HepG2 (cell line): ENCODE results near the gene DCAKD. TPM values are rescaled to one million over a fixed set of nuclear protein-coding genes. Genes with fewer than 3 reads are reported as not detected.
A peak's percentile ranks its signal among the peaks of the same experiment; 100 is the strongest.

ENCODE experiments used
- ARNT2 ChIP-seq: sonication (generic); formaldehyde crosslinking; IDR thresholded peaks from 2 replicates; pipeline ENCODE4 v1.8.0; 2022; ENCODE audit warnings: mild to moderate bottlenecking, low read depth, missing genetic modification reagents, moderate library complexity
- ATF7 ChIP-seq, 2 experiments: fragments of 450-650 bp in 1 of 2; sonication (generic) in 1 of 2; formaldehyde crosslinking in 1 of 2; IDR thresholded peaks; 2 replicates each; pipeline versions ENCODE4 v1.4.0 to v1.6.1; 2016 to 2020; ENCODE audit warnings: antibody characterized with exemption in 1 of 2, mild to moderate bottlenecking in 1 of 2, missing genetic modification reagents in 1 of 2
- CCDC6 ChIP-seq: sonication (generic); formaldehyde crosslinking; IDR thresholded peaks from 2 replicates; pipeline ENCODE4 v1.8.1; 2022; ENCODE audit warnings: mild to moderate bottlenecking, missing genetic modification reagents, moderate library complexity
- MBD4 ChIP-seq: IDR thresholded peaks from 2 replicates; pipeline ENCODE4 v1.6.1; 2012; ENCODE audit warnings: low read length, inconsistent platforms, borderline replicate concordance
- MXD3 ChIP-seq: IDR thresholded peaks from 2 replicates; pipeline ENCODE4 v1.6.1; 2016; ENCODE audit warnings: mild to moderate bottlenecking, missing biosample characterization, missing genetic modification reagents
- PITX1 ChIP-seq: sonication (generic); formaldehyde crosslinking; IDR thresholded peaks from 2 replicates; pipeline ENCODE4 v1.5.1; 2020; ENCODE audit warnings: mild to moderate bottlenecking, missing genetic modification reagents
- PPARG ChIP-seq: conservative IDR thresholded peaks from 2 replicates; pipeline ENCODE4 v1.6.1; 2016; ENCODE audit warnings: missing biosample characterization, missing genetic modification reagents
- XRCC5 ChIP-seq: fragments of 200-400 bp; formaldehyde crosslinking; optimal IDR thresholded peaks from 2 replicates; pipeline ENCODE3; 2017; ENCODE audit warnings: mild to moderate bottlenecking, low read length
- ZFP36 ChIP-seq: fragments of 150-350 bp; IDR thresholded peaks from 2 replicates; pipeline ENCODE4 v1.6.1; 2018; ENCODE audit warnings: borderline replicate concordance, low read length, low read depth; ENCODE audit not compliant: partially characterized antibody
- ZMAT3 ChIP-seq: sonication (generic); formaldehyde crosslinking; conservative IDR thresholded peaks from 2 replicates; pipeline ENCODE4 v1.7.0; 2021; ENCODE audit warnings: missing genetic modification reagents
- ZNF225 ChIP-seq: sonication (generic); formaldehyde crosslinking; IDR thresholded peaks from 2 replicates; pipeline ENCODE4 v1.4.0; 2020; ENCODE audit warnings: mild to moderate bottlenecking, missing genetic modification reagents
- ZNF343 ChIP-seq: sonication (generic); formaldehyde crosslinking; IDR thresholded peaks from 2 replicates; pipeline ENCODE4 v1.4.0; 2020; ENCODE audit warnings: mild to moderate bottlenecking, missing genetic modification reagents
- ZNF414 ChIP-seq: sonication (generic); formaldehyde crosslinking; IDR thresholded peaks from 2 replicates; pipeline ENCODE4 v1.5.0; 2020; ENCODE audit warnings: missing genetic modification reagents
- ZNF513 ChIP-seq: sonication (generic); formaldehyde crosslinking; conservative IDR thresholded peaks from 2 replicates; pipeline ENCODE4 v1.5.0; 2020; ENCODE audit warnings: missing genetic modification reagents
- ZNF660 ChIP-seq: sonication (generic); formaldehyde crosslinking; IDR thresholded peaks from 2 replicates; pipeline ENCODE4 v1.5.1; 2020; ENCODE audit warnings: mild to moderate bottlenecking, low read depth, missing genetic modification reagents, borderline replicate concordance
- ZNF749 ChIP-seq: sonication (generic); formaldehyde crosslinking; IDR thresholded peaks from 2 replicates; pipeline ENCODE4 v1.8.0; 2022; ENCODE audit warnings: mild to moderate bottlenecking, missing genetic modification reagents, moderate library complexity, borderline replicate concordance
- polyA plus RNA-seq, 8 experiments: library from polyadenylated mRNA; depleted of rRNA in 3 of 8; stranded (reverse) in 7 of 8; unstranded in 1 of 8; fragments of >200 nt; fragmentation: Illumina TruSeq in 4 of 8; extraction: Trizol in 4 of 8; gene quantifications; 2 replicates each; pipeline versions ENCODE4 v1.2.1 to v1.2.3, GENCODE V29; 2011 to 2016; ENCODE audit warnings: low read depth in 4 of 8, missing spikeins in 1 of 8, mixed read lengths in 1 of 8; ENCODE audit not compliant: insufficient read depth in 1 of 8
- total RNA-seq, 5 experiments: library from RNA; depleted of rRNA; stranded (reverse); fragments of >200 nt; fragmentation: Illumina TruSeq; extraction: Trizol; gene quantifications; 2 replicates each; pipeline ENCODE4 v1.2.3, GENCODE V29; 2016; ENCODE audit warnings: low read depth in 1 of 5
- TF ChIP-seq, protein P1 (sequence below): sonication (generic); formaldehyde crosslinking; IDR thresholded peaks from 2 replicates; pipeline ENCODE4 v1.5.0; 2020; ENCODE audit warnings: missing genetic modification reagents, mild to moderate bottlenecking, borderline replicate concordance
- TF ChIP-seq, protein P2 (sequence below): sonication (generic); formaldehyde crosslinking; IDR thresholded peaks from 2 replicates; pipeline ENCODE4 v1.5.0; 2020; ENCODE audit warnings: mild to moderate bottlenecking, low read depth, missing genetic modification reagents, borderline replicate concordance
- TF ChIP-seq, protein P3 (sequence below): sonication (generic); formaldehyde crosslinking; IDR thresholded peaks from 2 replicates; pipeline ENCODE4 v1.9.0; 2021; ENCODE audit warnings: missing genetic modification reagents, borderline replicate concordance

DCAKD gene
- total and polyA plus RNA-seq, 2 of the 13 experiments (the other 11 are each of a cell fraction or from before 2014, with no cell fraction given): 25.9 to 29.2 TPM

- TF ChIP-seq, protein P1, sequence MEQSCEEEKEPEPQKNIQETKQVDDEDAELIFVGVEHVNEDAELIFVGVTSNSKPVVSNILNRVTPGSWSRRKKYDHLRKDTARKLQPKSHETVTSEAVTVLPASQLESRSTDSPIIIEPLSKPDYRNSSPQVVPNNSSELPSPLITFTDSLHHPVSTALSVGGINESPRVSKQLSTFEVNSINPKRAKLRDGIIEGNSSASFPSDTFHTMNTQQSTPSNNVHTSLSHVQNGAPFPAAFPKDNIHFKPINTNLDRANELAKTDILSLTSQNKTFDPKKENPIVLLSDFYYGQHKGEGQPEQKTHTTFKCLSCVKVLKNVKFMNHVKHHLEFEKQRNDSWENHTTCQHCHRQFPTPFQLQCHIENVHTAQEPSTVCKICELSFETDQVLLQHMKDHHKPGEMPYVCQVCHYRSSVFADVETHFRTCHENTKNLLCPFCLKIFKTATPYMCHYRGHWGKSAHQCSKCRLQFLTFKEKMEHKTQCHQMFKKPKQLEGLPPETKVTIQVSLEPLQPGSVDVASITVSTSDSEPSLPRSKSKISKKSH (CRISPR knock-in tag): peak; percentile 73; the same call in 1 of the 2 replicates
- peak; percentile 94 for TF ChIP-seq PITX1
- TF ChIP-seq ZNF513: peak; percentile 87; the same call in 1 of the 2 replicates
- TF ChIP-seq, protein P2, sequence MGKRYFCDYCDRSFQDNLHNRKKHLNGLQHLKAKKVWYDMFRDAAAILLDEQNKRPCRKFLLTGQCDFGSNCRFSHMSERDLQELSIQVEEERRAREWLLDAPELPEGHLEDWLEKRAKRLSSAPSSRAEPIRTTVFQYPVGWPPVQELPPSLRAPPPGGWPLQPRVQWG (CRISPR knock-in tag): no peak
- TF ChIP-seq ZNF343 (CRISPR knock-in tag): peak; percentile 67; the same call in 1 of the 2 replicates
- TF ChIP-seq ZNF225 (CRISPR knock-in tag): peak; percentile 72; the same call in 1 of the 2 replicates
- TF ChIP-seq ZFP36: no peak
- no peak for TF ChIP-seq ATF7 (IDR thresholded peaks at IDR 0.05)
- 0 out of 2 replicates have a peak, but pooled peaks have one; percentile 50 for TF ChIP-seq ATF7 (CRISPR knock-in tag; IDR thresholded peaks at IDR 0.05)
- peak; percentile 69 for TF ChIP-seq MXD3 (CRISPR knock-in tag)
- no peak for TF ChIP-seq ZNF660 (CRISPR knock-in tag)
- TF ChIP-seq, protein P3, sequence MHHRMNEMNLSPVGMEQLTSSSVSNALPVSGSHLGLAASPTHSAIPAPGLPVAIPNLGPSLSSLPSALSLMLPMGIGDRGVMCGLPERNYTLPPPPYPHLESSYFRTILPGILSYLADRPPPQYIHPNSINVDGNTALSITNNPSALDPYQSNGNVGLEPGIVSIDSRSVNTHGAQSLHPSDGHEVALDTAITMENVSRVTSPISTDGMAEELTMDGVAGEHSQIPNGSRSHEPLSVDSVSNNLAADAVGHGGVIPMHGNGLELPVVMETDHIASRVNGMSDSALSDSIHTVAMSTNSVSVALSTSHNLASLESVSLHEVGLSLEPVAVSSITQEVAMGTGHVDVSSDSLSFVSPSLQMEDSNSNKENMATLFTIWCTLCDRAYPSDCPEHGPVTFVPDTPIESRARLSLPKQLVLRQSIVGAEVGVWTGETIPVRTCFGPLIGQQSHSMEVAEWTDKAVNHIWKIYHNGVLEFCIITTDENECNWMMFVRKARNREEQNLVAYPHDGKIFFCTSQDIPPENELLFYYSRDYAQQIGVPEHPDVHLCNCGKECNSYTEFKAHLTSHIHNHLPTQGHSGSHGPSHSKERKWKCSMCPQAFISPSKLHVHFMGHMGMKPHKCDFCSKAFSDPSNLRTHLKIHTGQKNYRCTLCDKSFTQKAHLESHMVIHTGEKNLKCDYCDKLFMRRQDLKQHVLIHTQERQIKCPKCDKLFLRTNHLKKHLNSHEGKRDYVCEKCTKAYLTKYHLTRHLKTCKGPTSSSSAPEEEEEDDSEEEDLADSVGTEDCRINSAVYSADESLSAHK (CRISPR knock-in tag): peak; percentile 72; the same call in 1 of the 2 replicates
- peak; percentile 79; the same call in 1 of the 2 replicates for TF ChIP-seq ZNF749 (CRISPR knock-in tag)
- peak; percentile 57 for TF ChIP-seq XRCC5
- TF ChIP-seq ARNT2 (CRISPR knock-in tag): peak; percentile 64
- no peak for TF ChIP-seq MBD4
- TF ChIP-seq CCDC6 (CRISPR knock-in tag): peak; percentile 83
- TF ChIP-seq ZMAT3 (CRISPR knock-in tag): peak; percentile 23; the same call in 1 of the 2 replicates
- no peak; the same call in 1 of the 2 replicates for TF ChIP-seq ZNF414 (CRISPR knock-in tag)
- peak; percentile 36; the same call in 1 of the 2 replicates for TF ChIP-seq PPARG (CRISPR knock-in tag)
Measured at GRCh38 chr17:45060797-45061605, 9.6 kb upstream of the DCAKD start, which contains the start of gene NMT1 (continued).
